IPS DF 19.7 (cell line): Measurements from ENCODE around the gene ERAS.

Experiments used
- DNase-seq: peaks from one replicate; pipeline ENCODE4 v3.0.0-alpha.2; 2013; ENCODE audit warnings: low read depth, low spot score

The ERAS gene

GRCh38 chrX:48826135-48826875, at the start of gene ERAS:
ERAS (plus strand) TSS chrX:48826513; CDS start chrX:48829124, 2,611 bp downstream.
- DNase-seq = no peak

GRCh38 chrX:48776818-48777439, 49.4 kb upstream of the ERAS start:
- no peak for DNase-seq

GRCh38 chrX:48779399-48779798, 46.9 kb upstream of the ERAS start:
- DNase-seq = no peak

- DNase-seq = no peak
Observed at GRCh38 chrX:48781705-48782104, 44.6 kb upstream of the ERAS start.

- no peak for DNase-seq
Observed at GRCh38 chrX:48782216-48782615, 44.1 kb upstream of the ERAS start.

GRCh38 chrX:48782795-48783194, 43.5 kb upstream of the ERAS start:
- DNase-seq = no peak

GRCh38 chrX:48784726-48785125, 41.6 kb upstream of the ERAS start:
- DNase-seq = no peak

GRCh38 chrX:48785186-48785539, 41.1 kb upstream of the ERAS start:
- no peak for DNase-seq

- no peak for DNase-seq
Observed at GRCh38 chrX:48785540-48786214, 40.6 kb upstream of the ERAS start.

- DNase-seq = no peak
Observed at GRCh38 chrX:48786341-48786800, 39.9 kb upstream of the ERAS start, which contains the start of gene GATA1. GATA1 (plus strand) TSS chrX:48786590; CDS start chrX:48791110, 4,520 bp downstream.

GRCh38 chrX:48786825-48787504, 39.3 kb upstream of the ERAS start:
- no peak for DNase-seq

- no peak for DNase-seq
Observed at GRCh38 chrX:48787505-48788443, 38.5 kb upstream of the ERAS start.

GRCh38 chrX:48789366-48790220, 36.7 kb upstream of the ERAS start:
- no peak for DNase-seq

GRCh38 chrX:48790477-48790876, 35.8 kb upstream of the ERAS start:
- no peak for DNase-seq

- no peak for DNase-seq
Observed at GRCh38 chrX:48791063-48791820, 35.1 kb upstream of the ERAS start.

- DNase-seq = no peak
Observed at GRCh38 chrX:48792219-48792618, 34.1 kb upstream of the ERAS start.

GRCh38 chrX:48793935-48794334, 32.4 kb upstream of the ERAS start:
- DNase-seq = no peak

- no peak for DNase-seq
Observed at GRCh38 chrX:48794340-48794910, 31.9 kb upstream of the ERAS start.
